ENCODE data around the gene ATP8B1.

The ATP8B1 gene

DNA sequence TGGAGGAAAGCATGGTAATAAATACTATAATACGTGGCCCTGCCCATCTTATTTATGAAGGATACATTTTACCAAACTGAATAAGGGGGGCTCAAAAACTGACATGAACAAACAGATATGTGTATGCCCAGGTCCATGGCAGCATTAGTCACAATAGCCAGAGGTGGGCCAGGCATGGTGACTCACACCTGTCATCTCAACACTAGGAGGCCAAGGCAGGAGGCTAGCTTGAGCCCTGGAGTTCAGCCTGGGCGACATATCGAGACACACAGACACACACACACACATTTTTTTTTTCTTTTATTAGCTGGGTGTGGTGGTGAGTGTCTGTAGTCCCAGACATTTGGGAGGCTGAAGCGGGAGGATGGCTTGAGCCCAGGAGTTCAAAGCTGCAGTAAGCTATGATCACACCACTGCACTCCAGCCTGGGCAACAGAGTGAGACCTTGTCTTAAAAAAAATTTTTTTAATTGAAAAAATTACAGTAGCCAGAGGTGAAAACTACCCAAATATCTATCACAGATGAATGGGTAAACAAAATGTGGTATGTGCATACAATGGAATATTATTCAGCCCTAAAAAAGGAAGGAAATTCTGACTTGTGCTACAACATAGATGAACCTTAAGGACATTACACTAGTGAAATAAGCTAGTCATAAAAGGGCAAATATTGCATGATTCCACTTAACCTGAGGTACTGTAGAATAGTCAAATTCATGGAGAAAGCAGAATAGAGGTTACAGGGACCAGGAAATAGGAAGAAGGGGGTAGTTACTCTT lies 8.0 kb downstream of the ATP8B1 start:
- TF ChIP-seq ZNF8 (CRISPR knock-in tag; IDR thresholded peaks at IDR 0.05) (peak; percentile 88), CSRNP3 (CRISPR knock-in tag; IDR thresholded peaks at IDR 0.05) (no peak)
- ATAC-seq = no peak

GRCh38 chr18:57793302-57793986 lies 9.7 kb downstream of the ATP8B1 start:
- TF ChIP-seq ISL1 (CRISPR knock-in tag; IDR thresholded peaks at IDR 0.05) = no peak
- TF ChIP-seq ZNF8 (CRISPR knock-in tag; IDR thresholded peaks at IDR 0.05) = no peak
- TF ChIP-seq ESRRG (CRISPR knock-in tag; IDR thresholded peaks at IDR 0.05) = no peak
- TF ChIP-seq CSDC2 (CRISPR knock-in tag; IDR thresholded peaks at IDR 0.05) = no peak
- no peak for TF ChIP-seq ARNTL (CRISPR knock-in tag; IDR thresholded peaks at IDR 0.05; ENCODE audit: borderline replicate concordance, low read depth)
- no peak for TF ChIP-seq OSR1 (CRISPR knock-in tag; IDR thresholded peaks at IDR 0.05)
- no peak for TF ChIP-seq ZC3H10 (CRISPR knock-in tag; IDR thresholded peaks at IDR 0.05)
- no peak for TF ChIP-seq TSHZ2 (CRISPR knock-in tag; IDR thresholded peaks at IDR 0.05)
- TF ChIP-seq TCF4 (CRISPR knock-in tag; IDR thresholded peaks at IDR 0.05; ENCODE audit: borderline replicate concordance) = no peak
- TF ChIP-seq ZFP3 (CRISPR knock-in tag; IDR thresholded peaks at IDR 0.05) = no peak
- no peak for TF ChIP-seq PPARA (CRISPR knock-in tag; IDR thresholded peaks at IDR 0.05; ENCODE audit: borderline replicate concordance)
- no peak for TF ChIP-seq TOX (CRISPR knock-in tag; IDR thresholded peaks at IDR 0.05; ENCODE audit: borderline replicate concordance)
- TF ChIP-seq CSRNP3 (CRISPR knock-in tag; IDR thresholded peaks at IDR 0.05) = no peak
- ATAC-seq = no peak

DNA sequence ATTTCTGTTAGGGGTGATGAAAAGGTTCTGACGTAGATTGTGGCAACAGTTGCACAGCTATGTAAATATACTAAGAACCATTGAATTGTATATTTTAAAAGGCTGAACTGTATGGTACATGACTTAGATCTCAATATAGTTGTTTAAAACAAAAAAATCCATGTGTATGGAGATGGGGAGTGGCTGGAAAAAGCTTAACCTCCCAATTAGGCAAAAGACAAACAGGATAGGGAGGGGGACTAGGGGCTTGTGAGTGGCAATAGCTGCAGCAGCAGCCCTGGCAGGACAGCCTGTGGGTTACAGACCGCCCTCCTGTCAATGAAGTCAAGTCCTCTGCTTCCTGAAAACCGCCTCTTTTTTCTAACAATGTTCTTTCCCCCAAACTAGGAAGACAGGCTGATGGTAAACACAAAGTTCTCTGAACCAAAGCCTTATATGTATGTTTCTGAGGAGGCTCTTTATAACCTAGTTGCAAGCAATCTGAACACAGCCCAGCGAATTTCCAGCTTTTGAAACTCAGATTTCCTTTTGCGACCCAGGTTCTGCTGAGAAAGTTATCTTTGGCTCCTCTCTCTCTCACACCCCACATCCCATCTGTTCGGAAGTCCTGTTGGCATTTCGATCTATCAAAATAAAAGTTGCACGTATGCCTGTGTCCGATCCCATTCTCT lies 10.3 kb downstream of the ATP8B1 start:
- TF ChIP-seq PPARA (CRISPR knock-in tag; IDR thresholded peaks at IDR 0.05; ENCODE audit: borderline replicate concordance) (no peak), CREB5 (CRISPR knock-in tag; IDR thresholded peaks at IDR 0.05; ENCODE audit: low read depth) (no peak), BACH2 (CRISPR knock-in tag; IDR thresholded peaks at IDR 0.05; ENCODE audit: borderline replicate concordance) (no peak), TCF4 (CRISPR knock-in tag; IDR thresholded peaks at IDR 0.05; ENCODE audit: borderline replicate concordance) (no peak), ZNF8 (CRISPR knock-in tag; IDR thresholded peaks at IDR 0.05) (no peak), ZC3H10 (CRISPR knock-in tag; IDR thresholded peaks at IDR 0.05) (no peak), ESRRG (CRISPR knock-in tag; IDR thresholded peaks at IDR 0.05) (no peak), GLIS3 (CRISPR knock-in tag; IDR thresholded peaks at IDR 0.05) (no peak), RARB (CRISPR knock-in tag; IDR thresholded peaks at IDR 0.05) (no peak), TSHZ2 (CRISPR knock-in tag; IDR thresholded peaks at IDR 0.05) (no peak), ZFP30 (CRISPR knock-in tag; IDR thresholded peaks at IDR 0.05) (no peak)
- ATAC-seq = no peak

Measured in SK-N-SH treated with all-trans-retinoic acid at 6 μM for 48 hours (cell line).